Epithelial cell of esophagus (primary cell): Measurements from ENCODE around the gene ABHD17B.

ENCODE experiments used
- DNase-seq: peaks from one replicate; pipeline ENCODE4 v3.0.0; 2010; ENCODE audit warnings: low read depth
- H3K4me3 ChIP-seq: 2 replicates; pipeline ENCODE4 v1.5.1; 2011; ENCODE audit warnings: mild to moderate bottlenecking, low read length, control low read depth
- CTCF ChIP-seq: IDR thresholded peaks from 2 replicates; pipeline ENCODE4 v1.5.1; 2011; ENCODE audit warnings: low read depth, mild to moderate bottlenecking, low read length, control low read depth, inconsistent platforms; ENCODE audit not compliant: insufficient read depth; ENCODE audit errors: missing control alignments

Gene ABHD17B

GRCh38 chr9:71891557-71892189 lies 19.3 kb downstream of the ABHD17B start:
- TF ChIP-seq CTCF, result no peak
- H3K4me3 ChIP-seq, result no peak overlapping the region
- no peak for DNase-seq

- no peak for TF ChIP-seq CTCF
- no peak for DNase-seq
- no peak overlapping the region for H3K4me3 ChIP-seq
Observed at GRCh38 chr9:71890042-71890679, 20.8 kb downstream of the ABHD17B start.

- no peak for DNase-seq
- H3K4me3 ChIP-seq, result no peak overlapping the region
- TF ChIP-seq CTCF, result no peak
Observed at GRCh38 chr9:71887362-71887761, 23.6 kb downstream of the ABHD17B start.

- TF ChIP-seq CTCF, result no peak
- no peak for DNase-seq
- no peak overlapping the region for H3K4me3 ChIP-seq
Observed at GRCh38 chr9:71886541-71886940, 24.5 kb downstream of the ABHD17B start.

GRCh38 chr9:71886015-71886414 lies 25.0 kb downstream of the ABHD17B start:
- H3K4me3 ChIP-seq, result no peak overlapping the region
- no peak for DNase-seq
- TF ChIP-seq CTCF, result no peak

GRCh38 chr9:71885467-71885866 lies 25.5 kb downstream of the ABHD17B start:
- H3K4me3 ChIP-seq, result no peak overlapping the region
- no peak for TF ChIP-seq CTCF
- no peak for DNase-seq

- no peak for TF ChIP-seq CTCF
- DNase-seq, result no peak
Observed at GRCh38 chr9:71884005-71884404, 27.0 kb downstream of the ABHD17B start.

More at GRCh38 chr9:71884005-71884404, 27.0 kb downstream of the ABHD17B start:
- no peak overlapping the region for H3K4me3 ChIP-seq
